Upper lobe of left lung (tissue), 6 donors: ENCODE measurements around the gene PDE5A. TPM values are rescaled to one million over a fixed set of nuclear protein-coding genes. Genes with fewer than 3 reads are reported as not detected.
A peak's percentile ranks its signal among the peaks of the same experiment; 100 is the strongest.

Experiments
- ATAC-seq, 2 donors: fragments of 200-7000 bp; cut with Tn5 transposase; one replicate each; pipeline ENCODE4 v1.9.1; 2022; ENCODE audit warnings: mild to moderate bottlenecking in 2 of 2, moderate library complexity in 2 of 2; ENCODE audit not compliant: low FRiP score in 2 of 2
- DNase-seq, 2 donors: peaks; one replicate each; pipeline ENCODE4 v3.0.0-alpha.2; 2019 to 2020
- H3K27ac ChIP-seq, 4 donors: fragments of 200-600 bp; sonication (generic); one replicate each; pipeline ENCODE4 v1.5.1; 2016 to 2019
- H3K27me3 ChIP-seq, 4 donors: fragments of 200-600 bp; sonication (generic); one replicate each; pipeline ENCODE4 v1.5.1; 2017 to 2019
- H3K36me3 ChIP-seq, 4 donors: fragments of 200-600 bp; sonication (generic); one replicate each; pipeline ENCODE4 v1.5.1; 2016 to 2019
- H3K4me1 ChIP-seq, 4 donors: fragments of 200-600 bp; sonication (generic); one replicate each; pipeline ENCODE4 v1.5.1; 2018 to 2019
- H3K4me3 ChIP-seq, 4 donors: fragments of 200-600 bp; sonication (generic); one replicate each; pipeline ENCODE4 v1.5.1; 2017 to 2019; ENCODE audit warnings: mild to moderate bottlenecking in 2 of 4, moderate library complexity in 1 of 4
- H3K9me3 ChIP-seq, 4 donors: fragments of 200-600 bp; sonication (generic); one replicate each; pipeline ENCODE4 v1.5.1; 2018 to 2019
- EP300 ChIP-seq, 4 donors: sonication (generic); formaldehyde crosslinking; IDR thresholded peaks; one replicate each; pipeline ENCODE4 v1.5.1; 2017; ENCODE audit warnings: antibody characterized with exemption in 4 of 4, control low read depth in 2 of 4
- POLR2A ChIP-seq, 4 donors: fragments of 450-650 bp; IDR thresholded peaks; one replicate each; pipeline ENCODE4 v1.5.1; 2016 to 2017; ENCODE audit warnings: antibody characterized with exemption in 4 of 4, mild to moderate bottlenecking in 2 of 4
- POLR2AphosphoS5 ChIP-seq, 2 donors: sonication (generic); formaldehyde crosslinking; IDR thresholded peaks; one replicate each; pipeline ENCODE4 v1.5.1; 2017; ENCODE audit warnings: antibody characterized with exemption in 2 of 2
- WGBS, 2 donors: methylation state at CpG; one replicate each; pipeline ENCODE4 v1.1.5; 2017 to 2018; 5-methylcytosine and 5-hydroxymethylcytosine counted together
- total RNA-seq, 6 donors: library from RNA; depleted of rRNA in 4 of 6; stranded (reverse); fragments of >200 nt in 4 of 6; gene quantifications; one replicate each; pipeline versions ENCODE4 v1.1.0 to v1.2.1, GENCODE V29; 2016 to 2021
- TF ChIP-seq, protein P1 (sequence below), 6 experiments: fragments of 450-650 bp in 4 of 6; fragments of 200-600 bp in 2 of 6; sonication (generic) in 2 of 6; IDR thresholded peaks; one replicate each; pipeline ENCODE4 v1.5.1; 2016 to 2019; ENCODE audit warnings: antibody characterized with exemption in 6 of 6
- donor health status: DM: no; HTN: no; CAD: no; lungs with moderate emphysema.
- donor health status: DM: no; HTN: yes; CAD: no; lungs with severe emphysema.

PDE5A gene
- total RNA-seq, 6 donors from 2014 or later: 17.2 to 37.8 (median 22.3) TPM

DNA sequence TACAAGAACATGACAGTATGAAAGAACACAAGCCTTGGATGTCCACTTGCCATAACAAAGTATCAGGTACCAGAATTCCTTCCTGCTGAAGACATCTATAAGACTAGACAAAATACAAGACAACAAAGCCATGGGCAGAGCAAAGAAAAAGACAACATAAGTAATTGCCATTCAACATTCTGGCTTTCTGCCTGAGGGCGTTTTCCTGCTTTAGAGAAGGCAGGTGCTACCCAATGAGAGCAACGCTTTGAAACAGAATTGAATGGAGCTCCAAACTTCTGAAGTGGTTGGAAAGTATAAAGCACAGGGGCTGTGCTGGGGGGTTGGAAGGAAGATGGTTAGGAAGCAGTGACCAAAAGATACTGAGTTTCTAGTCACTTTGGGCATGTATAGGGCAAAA lies 30.1 kb downstream of the PDE5A start:
- no peaks in the 10 kb centered on the region for H3K27me3 ChIP-seq
- no peaks in the 10 kb centered on the region for H3K4me1 ChIP-seq
- WGBS, 2 donors: 73 to 89% methylated on average over 2 of the region's 2 CpGs
- H3K27ac ChIP-seq: peak overlapping the region in 1 of 4 donors; percentile 7
- no peaks in the 10 kb centered on the region for H3K9me3 ChIP-seq
- TF ChIP-seq EP300 (IDR thresholded peaks at IDR 0.05): no peak
- TF ChIP-seq POLR2AphosphoS5 (IDR thresholded peaks at IDR 0.05): no peak
- TF ChIP-seq, protein P1, sequence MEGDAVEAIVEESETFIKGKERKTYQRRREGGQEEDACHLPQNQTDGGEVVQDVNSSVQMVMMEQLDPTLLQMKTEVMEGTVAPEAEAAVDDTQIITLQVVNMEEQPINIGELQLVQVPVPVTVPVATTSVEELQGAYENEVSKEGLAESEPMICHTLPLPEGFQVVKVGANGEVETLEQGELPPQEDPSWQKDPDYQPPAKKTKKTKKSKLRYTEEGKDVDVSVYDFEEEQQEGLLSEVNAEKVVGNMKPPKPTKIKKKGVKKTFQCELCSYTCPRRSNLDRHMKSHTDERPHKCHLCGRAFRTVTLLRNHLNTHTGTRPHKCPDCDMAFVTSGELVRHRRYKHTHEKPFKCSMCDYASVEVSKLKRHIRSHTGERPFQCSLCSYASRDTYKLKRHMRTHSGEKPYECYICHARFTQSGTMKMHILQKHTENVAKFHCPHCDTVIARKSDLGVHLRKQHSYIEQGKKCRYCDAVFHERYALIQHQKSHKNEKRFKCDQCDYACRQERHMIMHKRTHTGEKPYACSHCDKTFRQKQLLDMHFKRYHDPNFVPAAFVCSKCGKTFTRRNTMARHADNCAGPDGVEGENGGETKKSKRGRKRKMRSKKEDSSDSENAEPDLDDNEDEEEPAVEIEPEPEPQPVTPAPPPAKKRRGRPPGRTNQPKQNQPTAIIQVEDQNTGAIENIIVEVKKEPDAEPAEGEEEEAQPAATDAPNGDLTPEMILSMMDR (IDR thresholded peaks at IDR 0.05): no peak
- TF ChIP-seq POLR2A (IDR thresholded peaks at IDR 0.05): no peak
- DNase-seq (no peak), ATAC-seq (no peak)
- no peaks in the 10 kb centered on the region for H3K36me3 ChIP-seq
- no peak overlapping the region for H3K4me3 ChIP-seq

GRCh38 chr4:119597377-119597776 lies 31.2 kb downstream of the PDE5A start:
- no peak overlapping the region for H3K4me3 ChIP-seq
- H3K36me3 ChIP-seq: no peaks in the 10 kb centered on the region
- no peak for DNase-seq
- TF ChIP-seq POLR2A (IDR thresholded peaks at IDR 0.05) (no peak), EP300 (IDR thresholded peaks at IDR 0.05) (no peak), POLR2AphosphoS5 (IDR thresholded peaks at IDR 0.05) (no peak)
- TF ChIP-seq, protein P1 (IDR thresholded peaks at IDR 0.05): no peak
- no peak overlapping the region for H3K27ac ChIP-seq
- WGBS, 2 donors: 76 to 81% methylated on average over 3 of the region's 3 CpGs
- no peaks in the 10 kb centered on the region for H3K27me3 ChIP-seq
- no peak for ATAC-seq
- no peaks in the 10 kb centered on the region for H3K9me3 ChIP-seq
- H3K4me1 ChIP-seq: no peaks in the 10 kb centered on the region

- Histone ChIP-seq H3K36me3 (no peaks in the 10 kb centered on the region), H3K27me3 (no peaks in the 10 kb centered on the region), H3K4me1 (peaks cover 0 to 5% (median 0%) of the 10 kb centered on the region in 4 donors), H3K9me3 (no peaks in the 10 kb centered on the region), H3K4me3 (no peak overlapping the region), H3K27ac (no peak overlapping the region)
- WGBS, 2 donors: 91 to 93% methylated on average over 5 of the region's 5 CpGs
- ATAC-seq (no peak), DNase-seq (no peak)
- TF ChIP-seq, protein P1 (IDR thresholded peaks at IDR 0.05): no peak
- TF ChIP-seq EP300 (IDR thresholded peaks at IDR 0.05) (no peak), POLR2AphosphoS5 (IDR thresholded peaks at IDR 0.05) (no peak), POLR2A (IDR thresholded peaks at IDR 0.05) (no peak)
Measured at GRCh38 chr4:119593698-119594097, 34.9 kb downstream of the PDE5A start.

DNA sequence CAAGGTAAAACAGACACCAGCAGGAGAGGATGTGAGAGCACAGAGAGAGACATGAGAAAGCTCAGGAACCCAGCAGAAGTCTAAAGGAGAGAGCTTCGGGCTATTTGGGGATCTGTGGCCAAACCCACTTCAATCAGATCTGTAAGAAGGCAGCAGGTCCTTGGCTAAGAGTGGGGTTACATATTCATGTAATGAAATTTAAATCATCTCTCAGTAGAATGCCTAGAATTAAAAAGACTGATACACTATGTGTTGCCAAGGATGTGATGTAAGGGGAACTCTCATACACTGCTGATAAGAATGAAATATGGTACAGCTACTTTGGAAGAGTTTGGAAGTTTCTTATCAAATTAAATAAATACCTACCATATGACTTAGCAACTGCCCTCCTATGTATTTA lies 35.8 kb downstream of the PDE5A start:
- H3K4me3 ChIP-seq: no peak overlapping the region
- peaks cover 0 to 5% (median 0%) of the 10 kb centered on the region in 4 donors for H3K4me1 ChIP-seq
- ATAC-seq (no peak), DNase-seq (no peak)
- peak overlapping the region in 1 of 4 donors; percentile 6 for H3K27ac ChIP-seq
- TF ChIP-seq POLR2A (IDR thresholded peaks at IDR 0.05) (no peak), POLR2AphosphoS5 (IDR thresholded peaks at IDR 0.05) (no peak), EP300 (IDR thresholded peaks at IDR 0.05) (no peak)
- TF ChIP-seq, protein P1 (IDR thresholded peaks at IDR 0.05): no peak
- no peaks in the 10 kb centered on the region for H3K27me3 ChIP-seq
- no peaks in the 10 kb centered on the region for H3K36me3 ChIP-seq
- H3K9me3 ChIP-seq: no peaks in the 10 kb centered on the region
- WGBS, 2 donors: 72 to 81% methylated on average over 1 of the region's 1 CpG

GRCh38 chr4:119589165-119589564 lies 39.4 kb downstream of the PDE5A start:
- Histone ChIP-seq H3K4me3 (no peak overlapping the region), H3K4me1 (peaks cover 0 to 5% (median 0%) of the 10 kb centered on the region in 4 donors), H3K9me3 (no peaks in the 10 kb centered on the region), H3K27ac (peak overlapping the region in 1 of 4 donors; percentile 11), H3K27me3 (no peaks in the 10 kb centered on the region), H3K36me3 (no peaks in the 10 kb centered on the region)
- ATAC-seq (no peak), DNase-seq (no peak)
- TF ChIP-seq POLR2A (IDR thresholded peaks at IDR 0.05) (no peak), EP300 (IDR thresholded peaks at IDR 0.05) (no peak), POLR2AphosphoS5 (IDR thresholded peaks at IDR 0.05) (no peak)
- TF ChIP-seq, protein P1 (IDR thresholded peaks at IDR 0.05): no peak
